ENCODE measurements around the gene SHISA6. TPM values are rescaled to one million over a fixed set of nuclear protein-coding genes. Genes with fewer than 3 reads are reported as not detected.
A peak's percentile ranks its signal among the peaks of the same experiment; 100 is the strongest.

Gene SHISA6
- total RNA-seq, 1 experiment from 2014 or later: 2.9 TPM

DNA sequence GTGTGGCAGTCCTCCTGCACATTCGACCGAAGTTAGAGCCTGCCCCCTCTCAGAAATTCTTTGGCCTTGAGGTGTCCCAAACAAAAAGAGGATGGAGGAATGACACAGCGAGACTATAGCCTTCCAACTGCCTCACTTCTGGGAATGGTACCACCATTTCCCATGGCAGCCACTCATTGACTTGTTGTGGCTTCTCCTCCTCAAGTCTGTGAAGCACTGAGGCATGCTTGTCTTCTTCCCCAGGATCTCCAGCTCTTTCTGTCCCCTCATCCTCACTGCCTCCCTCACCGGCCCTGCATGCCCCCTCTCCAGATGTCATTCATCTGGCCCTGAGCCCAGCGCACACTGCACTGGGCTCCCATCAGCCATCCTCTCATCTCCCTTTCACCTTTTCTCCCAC, 313.5 kb downstream of the SHISA6 start:
- no peak for DNase-seq
- Histone ChIP-seq H2AK5ac (ENCODE audit: insufficient read length, low read length) (no peak overlapping the region), H2BK120ac (ENCODE audit: low read depth, low read length, poor library complexity, severe bottlenecking) (no peak overlapping the region), H3K18ac (ENCODE audit: insufficient read length, low read depth, low read length) (no peak overlapping the region), H2BK5ac (ENCODE audit: insufficient read length, low read length) (no peak overlapping the region), H3K4me2 (ENCODE audit: insufficient read depth, insufficient read length, low read length) (no peak overlapping the region), H4K8ac (replicated peaks; ENCODE audit: insufficient read length, low read depth, low read length) (no peak overlapping the region), H2AFZ (ENCODE audit: low read length) (no peak overlapping the region), H3K9me3 (ENCODE audit: control insufficient read depth, low read depth, low read length) (no peaks in the 10 kb centered on the region), H3T11ph (ENCODE audit: low read length) (no peak overlapping the region), H4K5ac (ENCODE audit: insufficient read length, low read depth, low read length) (no peak overlapping the region), H3K9ac (ENCODE audit: extremely low read depth, insufficient read length, low read length) (no peak overlapping the region), H3K4ac (ENCODE audit: low read depth, low read length) (no peak overlapping the region), H3K27me3 (ENCODE audit: insufficient read depth, low read length) (no peaks in the 10 kb centered on the region), H3K23me2 (ENCODE audit: insufficient read length, low read depth, low read length, poor library complexity, severe bottlenecking) (no peaks in the 10 kb centered on the region), H3K14ac (ENCODE audit: insufficient read depth, low read length) (no peak overlapping the region), H2BK12ac (ENCODE audit: insufficient read length, low read depth, low read length) (no peak overlapping the region), H3K79me1 (ENCODE audit: insufficient read depth, low read depth, low read length, poor library complexity, severe bottlenecking) (no peaks in the 10 kb centered on the region), H2BK20ac (ENCODE audit: low read depth, low read length, poor library complexity, severe bottlenecking) (no peak overlapping the region), H3K27ac (ENCODE audit: insufficient read length, low read depth, low read length) (no peak overlapping the region), H4K20me1 (ENCODE audit: control insufficient read depth, insufficient read depth, insufficient read length) (no peaks in the 10 kb centered on the region), H3K23ac (ENCODE audit: insufficient read length, low read depth, low read length) (no peak overlapping the region), H4K91ac (ENCODE audit: insufficient read length, low read depth, low read length) (no peak overlapping the region), H3K79me2 (ENCODE audit: insufficient read depth, low read length) (no peaks in the 10 kb centered on the region), H2BK15ac (ENCODE audit: low read depth, low read length) (no peak overlapping the region), H3K56ac (ENCODE audit: insufficient read length, low read depth, low read length) (no peak overlapping the region), H3K4me1 (ENCODE audit: insufficient read depth, low read length) (no peaks in the 10 kb centered on the region; the same call in 1 of the 2 replicates)
- no CpG with 5 or more reads among the region's 5 CpGs for WGBS (ENCODE audit: extremely low coverage, insufficient read length, low lambda C conversion rate)
- Mint-ChIP-seq H3K36me3 (ENCODE audit: insufficient read depth in 1 of 3, low read depth in 3 of 3) (no peaks in the 10 kb centered on the region), H3K27ac (peak overlapping the region in 1 of 3 experiments; percentile 1; a peak in 1 of 7 replicates), H3K4me1 (peaks cover 13 to 14% of the 10 kb centered on the region in 2 experiments), H3K4me3 (no peak overlapping the region), H3K9me3 (no peaks in the 10 kb centered on the region; a peak in 1 of 5 replicates), H3K27me3 (ENCODE audit: low read depth) (peaks cover 6% of the 10 kb centered on the region)
- TF ChIP-seq, protein P1, sequence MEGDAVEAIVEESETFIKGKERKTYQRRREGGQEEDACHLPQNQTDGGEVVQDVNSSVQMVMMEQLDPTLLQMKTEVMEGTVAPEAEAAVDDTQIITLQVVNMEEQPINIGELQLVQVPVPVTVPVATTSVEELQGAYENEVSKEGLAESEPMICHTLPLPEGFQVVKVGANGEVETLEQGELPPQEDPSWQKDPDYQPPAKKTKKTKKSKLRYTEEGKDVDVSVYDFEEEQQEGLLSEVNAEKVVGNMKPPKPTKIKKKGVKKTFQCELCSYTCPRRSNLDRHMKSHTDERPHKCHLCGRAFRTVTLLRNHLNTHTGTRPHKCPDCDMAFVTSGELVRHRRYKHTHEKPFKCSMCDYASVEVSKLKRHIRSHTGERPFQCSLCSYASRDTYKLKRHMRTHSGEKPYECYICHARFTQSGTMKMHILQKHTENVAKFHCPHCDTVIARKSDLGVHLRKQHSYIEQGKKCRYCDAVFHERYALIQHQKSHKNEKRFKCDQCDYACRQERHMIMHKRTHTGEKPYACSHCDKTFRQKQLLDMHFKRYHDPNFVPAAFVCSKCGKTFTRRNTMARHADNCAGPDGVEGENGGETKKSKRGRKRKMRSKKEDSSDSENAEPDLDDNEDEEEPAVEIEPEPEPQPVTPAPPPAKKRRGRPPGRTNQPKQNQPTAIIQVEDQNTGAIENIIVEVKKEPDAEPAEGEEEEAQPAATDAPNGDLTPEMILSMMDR (conservative IDR thresholded peaks at IDR 0.05): no peak
